Testis (tissue), 2 donors: ENCODE data around the gene SUGT1.

Source experiments
- POLR2A ChIP-seq: fragments of 450-650 bp; IDR thresholded peaks from one replicate; pipeline ENCODE4 v1.6.1; 2017; ENCODE audit warnings: antibody characterized with exemption, mild to moderate bottlenecking, moderate library complexity
- TF ChIP-seq, protein P1 (sequence below), 3 experiments: fragments of 450-650 bp in 2 of 3; fragments of 200-600 bp in 1 of 3; sonication (generic) in 1 of 3; IDR thresholded peaks; one replicate each; pipeline ENCODE4 v1.5.1; 2016 to 2019; ENCODE audit warnings: antibody characterized with exemption in 3 of 3, mild to moderate bottlenecking in 2 of 3, moderate library complexity in 1 of 3

- TF ChIP-seq, protein P1, sequence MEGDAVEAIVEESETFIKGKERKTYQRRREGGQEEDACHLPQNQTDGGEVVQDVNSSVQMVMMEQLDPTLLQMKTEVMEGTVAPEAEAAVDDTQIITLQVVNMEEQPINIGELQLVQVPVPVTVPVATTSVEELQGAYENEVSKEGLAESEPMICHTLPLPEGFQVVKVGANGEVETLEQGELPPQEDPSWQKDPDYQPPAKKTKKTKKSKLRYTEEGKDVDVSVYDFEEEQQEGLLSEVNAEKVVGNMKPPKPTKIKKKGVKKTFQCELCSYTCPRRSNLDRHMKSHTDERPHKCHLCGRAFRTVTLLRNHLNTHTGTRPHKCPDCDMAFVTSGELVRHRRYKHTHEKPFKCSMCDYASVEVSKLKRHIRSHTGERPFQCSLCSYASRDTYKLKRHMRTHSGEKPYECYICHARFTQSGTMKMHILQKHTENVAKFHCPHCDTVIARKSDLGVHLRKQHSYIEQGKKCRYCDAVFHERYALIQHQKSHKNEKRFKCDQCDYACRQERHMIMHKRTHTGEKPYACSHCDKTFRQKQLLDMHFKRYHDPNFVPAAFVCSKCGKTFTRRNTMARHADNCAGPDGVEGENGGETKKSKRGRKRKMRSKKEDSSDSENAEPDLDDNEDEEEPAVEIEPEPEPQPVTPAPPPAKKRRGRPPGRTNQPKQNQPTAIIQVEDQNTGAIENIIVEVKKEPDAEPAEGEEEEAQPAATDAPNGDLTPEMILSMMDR (IDR thresholded peaks at IDR 0.05), result no peak
- no peak for TF ChIP-seq POLR2A
Measured at GRCh38 chr13:52743569-52743968, 90.9 kb downstream of the SUGT1 start.
